ENCODE measurements around the gene HOXA6.

The HOXA6 gene

DNA sequence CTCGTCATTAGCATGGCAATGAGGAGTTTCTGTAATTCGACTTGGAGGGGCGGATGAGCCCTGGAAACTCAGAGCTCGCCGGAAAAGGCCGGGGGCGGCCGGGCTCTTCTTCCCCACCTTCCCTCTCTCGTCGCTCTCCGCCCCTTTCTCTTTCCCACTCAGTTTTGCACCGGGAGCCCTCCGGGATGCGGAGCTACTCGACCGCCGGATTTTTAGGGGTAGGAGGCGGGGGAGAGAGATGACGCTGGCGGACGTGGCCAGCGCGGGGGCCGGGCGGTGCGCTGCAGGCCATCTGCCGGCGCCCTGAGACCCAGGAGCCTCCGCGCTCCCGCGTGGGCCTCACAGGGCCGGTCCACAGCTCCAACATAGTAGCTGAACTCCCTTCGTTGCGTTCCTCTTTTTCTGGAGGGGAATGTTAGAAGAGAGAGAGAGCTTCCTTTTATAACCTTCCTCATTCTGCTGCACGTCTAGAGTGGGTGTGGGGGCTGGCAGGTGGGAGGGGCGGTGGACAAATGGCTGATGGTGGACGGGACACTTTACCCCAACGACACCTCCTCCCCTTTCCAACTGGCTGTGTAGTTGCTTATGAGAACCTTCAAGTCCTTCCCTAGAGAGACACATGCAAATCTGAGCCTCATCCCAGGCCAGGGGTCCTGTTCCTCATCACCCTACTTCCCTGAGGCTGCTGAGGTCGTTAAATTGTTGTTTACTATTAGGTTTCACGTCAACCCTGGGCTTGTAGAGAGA, 50.6 kb downstream of the HOXA6 start:
- no peak for DNase-seq (ENCODE audit: low spot score)

GRCh38 chr7:27095897-27096767, 51.4 kb downstream of the HOXA6 start, which contains the start of gene HOXA1:
HOXA1 (minus strand) TSS chr7:27096000; CDS start chr7:27095912, 88 bp downstream.
- DNase-seq (ENCODE audit: low spot score): no peak

All from D341Med (cell line).